Cortex of kidney (tissue), 1 donor: Measurements from ENCODE around the gene UHRF2.
"Not testable (repeated sequence)": the region's sequence is repeated elsewhere in the genome, so short reads cannot be mapped to it uniquely, and the experiment has no call there.

Experiments used
- DNase-seq: peaks from one replicate; lab custom pipeline; 2025; lab: John Stamatoyannopoulos, UW

UHRF2 gene

DNA sequence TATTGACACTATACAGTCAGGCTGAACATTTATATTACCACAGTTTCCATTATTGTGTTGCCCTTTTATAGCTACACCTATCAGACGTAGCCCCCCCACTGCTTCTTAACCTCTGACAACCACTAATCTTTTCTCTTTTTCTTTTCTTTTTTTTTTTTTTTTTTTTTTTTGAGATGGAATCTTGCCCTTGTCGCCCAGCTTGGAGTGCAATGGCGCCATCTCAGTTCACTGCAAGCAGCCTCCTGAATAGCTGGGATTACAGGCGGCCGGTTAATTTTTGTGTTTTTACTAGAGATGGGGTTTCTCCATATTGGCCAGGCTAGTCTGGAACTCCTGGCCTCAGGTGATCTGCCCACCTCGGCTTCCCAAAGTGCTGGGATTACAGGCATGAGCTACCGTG lies 75.4 kb downstream of the UHRF2 start:
- DNase-seq: no peak

DNA sequence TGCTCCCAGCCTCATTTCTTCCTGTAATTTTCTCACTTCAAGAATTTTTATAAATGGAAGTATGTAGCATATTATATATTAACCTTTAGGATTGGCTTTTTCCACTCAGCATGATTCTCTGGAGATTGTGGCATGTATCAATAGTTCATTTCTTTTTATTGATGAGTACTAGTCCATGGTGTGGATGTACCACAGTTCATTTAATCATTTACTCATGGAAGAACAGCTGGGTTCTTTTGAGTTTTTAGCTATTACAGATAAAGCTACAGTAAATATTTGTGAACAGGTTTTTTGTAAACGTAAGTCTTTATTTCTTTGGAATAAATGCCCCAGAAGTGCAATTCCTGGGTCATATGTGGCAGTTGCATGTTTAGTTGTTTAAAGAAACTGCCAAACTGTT lies 76.1 kb downstream of the UHRF2 start:
- no peak for DNase-seq

DNA sequence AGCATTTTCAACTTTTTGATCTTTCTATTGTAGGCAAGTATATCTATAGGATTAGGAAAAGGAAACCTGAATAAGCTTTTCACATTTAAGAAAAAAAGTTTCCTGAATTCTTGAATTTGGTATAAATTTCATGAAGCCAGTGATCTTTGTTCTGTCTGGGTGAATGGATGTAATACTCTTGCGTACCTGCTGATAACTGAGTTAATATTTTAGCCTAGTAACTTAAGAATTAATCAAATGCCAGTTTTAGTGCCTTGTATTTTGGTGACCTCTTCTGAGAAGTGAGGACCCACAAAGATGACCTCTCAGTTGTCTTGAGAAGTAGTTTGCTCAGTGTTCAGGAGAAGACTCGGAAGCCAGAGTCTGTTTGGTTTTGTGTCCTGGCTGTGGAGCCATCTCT lies 77.9 kb downstream of the UHRF2 start:
- DNase-seq: no peak

DNA sequence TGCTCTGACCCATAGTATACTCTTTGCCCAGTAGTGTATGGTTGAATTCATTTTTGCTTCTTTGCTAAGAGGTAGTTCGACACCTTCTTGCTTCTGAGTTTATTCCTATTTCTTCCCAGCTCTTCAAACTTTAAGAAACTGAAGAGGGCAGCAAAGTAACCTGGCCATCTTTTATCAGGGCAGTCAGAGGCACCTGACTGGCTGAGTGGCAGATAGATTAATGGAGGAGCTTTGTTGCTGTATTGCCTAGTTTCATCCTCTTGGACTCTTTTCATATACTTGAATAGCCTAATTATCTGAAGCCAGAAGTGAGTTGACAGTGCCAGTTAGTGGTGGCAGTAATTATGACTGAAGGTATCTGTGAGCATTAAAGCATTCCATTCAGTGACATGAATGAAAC lies 82.5 kb downstream of the UHRF2 start:
- DNase-seq: no peak

DNA sequence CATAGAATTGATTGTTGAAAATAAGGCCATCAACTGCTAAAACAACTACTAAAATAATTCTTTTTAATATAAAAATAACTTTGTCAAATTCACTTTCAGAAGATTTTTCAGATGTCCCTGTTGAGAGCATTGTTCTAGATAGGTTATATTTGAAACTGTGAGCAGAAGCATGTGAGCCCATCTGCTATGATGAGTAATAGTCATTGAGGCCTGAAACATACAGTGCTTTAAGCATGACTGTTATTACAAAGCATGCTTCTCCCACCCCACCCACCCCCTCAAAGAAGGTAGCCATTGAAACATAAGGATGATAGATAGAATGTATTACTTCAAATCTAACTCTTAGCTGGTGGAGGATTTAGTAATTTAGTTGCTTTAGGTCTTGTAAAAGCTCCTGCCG lies 86.0 kb downstream of the UHRF2 start:
- no peak for DNase-seq

DNA sequence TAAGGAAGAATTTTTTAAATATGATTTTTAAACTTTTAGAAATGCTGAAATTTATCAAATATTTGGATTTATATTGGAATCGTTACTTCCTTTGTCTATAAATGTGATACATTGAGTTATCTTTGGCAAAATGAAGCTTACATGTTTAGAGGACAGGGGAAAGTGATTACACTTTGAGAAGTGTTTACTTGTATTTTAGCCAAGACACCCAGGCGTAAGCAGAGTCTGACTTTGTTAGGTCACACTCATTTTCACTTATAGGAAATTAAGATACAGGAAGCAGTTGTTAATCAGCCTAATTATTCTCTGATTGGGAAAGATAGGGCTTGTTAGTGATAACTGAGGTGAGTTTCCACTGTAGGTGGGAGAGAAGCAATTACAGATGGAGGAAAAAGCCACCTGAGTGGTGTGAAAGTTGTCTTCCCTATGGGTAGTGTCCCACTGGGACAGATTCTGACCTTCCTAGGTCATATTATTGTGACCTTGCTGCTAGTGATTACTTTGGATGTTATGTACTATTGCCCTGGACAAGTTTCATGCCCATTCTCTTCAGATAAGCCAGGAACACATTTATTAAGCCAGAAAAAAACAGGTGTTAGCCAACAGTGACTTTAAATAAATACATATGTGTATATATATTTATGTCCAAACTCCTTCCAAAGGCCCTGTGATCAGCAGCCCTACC lies 88.7 kb downstream of the UHRF2 start:
- DNase-seq: no peak

DNA sequence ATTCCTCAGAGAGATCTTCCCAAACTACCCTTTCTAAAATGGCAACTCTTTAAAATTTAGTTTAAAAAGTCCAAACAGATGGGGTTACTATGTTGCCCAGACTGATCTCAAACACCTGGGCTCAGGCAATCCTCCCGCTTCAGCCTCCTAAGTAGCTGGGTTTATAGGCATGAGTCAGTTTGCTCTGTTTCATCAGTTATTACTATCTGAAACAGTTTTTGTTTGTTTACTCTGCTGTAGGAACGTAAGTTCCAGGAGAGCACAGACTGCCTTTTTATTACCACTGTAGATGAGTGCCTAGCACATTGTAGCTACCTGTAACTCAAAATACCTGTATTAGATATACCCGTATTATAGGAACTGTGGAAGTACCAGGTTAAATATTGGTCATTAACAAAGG lies 89.4 kb downstream of the UHRF2 start:
- DNase-seq: no peak

DNA sequence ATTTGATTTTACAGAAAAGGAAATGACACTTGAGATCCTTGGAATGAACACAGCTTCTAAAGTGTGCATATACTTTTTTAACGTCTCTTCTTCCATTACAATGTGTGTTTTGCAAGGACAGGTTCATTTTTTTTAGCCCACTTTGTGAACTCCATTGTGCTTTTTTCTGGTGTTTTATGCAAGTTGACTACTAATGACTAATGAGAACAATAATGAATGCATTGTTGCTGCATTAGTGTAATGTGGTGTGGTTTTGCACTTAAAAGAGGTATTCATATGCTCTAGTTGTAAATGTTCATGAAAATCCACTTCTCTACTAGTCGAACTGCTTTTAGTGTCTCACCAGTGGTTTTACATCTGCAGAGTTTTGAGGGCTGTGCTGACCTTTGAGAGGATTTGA lies 93.6 kb downstream of the UHRF2 start:
- DNase-seq: no peak

DNA sequence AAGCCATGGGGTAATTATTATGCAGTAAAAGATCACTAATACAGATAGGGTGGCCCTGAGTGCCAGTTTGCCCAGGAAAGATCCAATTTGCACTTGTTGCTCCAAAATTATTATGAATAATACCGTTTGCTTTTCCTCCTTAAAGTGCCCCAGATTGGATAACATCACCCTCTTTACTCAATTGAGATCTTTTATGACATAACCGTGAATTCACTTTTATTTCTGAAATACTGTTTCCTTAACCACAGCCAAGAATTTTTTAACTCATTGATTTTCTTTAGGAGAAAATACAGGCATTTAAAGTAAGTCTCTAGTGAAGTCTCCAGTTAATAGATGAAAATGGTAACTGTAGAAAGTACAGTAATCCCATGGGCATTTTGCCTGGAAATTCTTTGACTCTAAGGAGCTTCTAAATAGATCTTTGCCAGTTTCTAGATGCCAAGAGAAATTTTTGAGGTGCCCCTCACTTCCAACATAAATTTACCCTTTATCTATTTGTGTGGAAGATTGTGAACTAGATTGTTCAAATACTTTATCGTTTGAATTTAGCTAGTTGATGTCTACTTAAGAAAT lies 99.2 kb downstream of the UHRF2 start:
- no peak for DNase-seq

DNA sequence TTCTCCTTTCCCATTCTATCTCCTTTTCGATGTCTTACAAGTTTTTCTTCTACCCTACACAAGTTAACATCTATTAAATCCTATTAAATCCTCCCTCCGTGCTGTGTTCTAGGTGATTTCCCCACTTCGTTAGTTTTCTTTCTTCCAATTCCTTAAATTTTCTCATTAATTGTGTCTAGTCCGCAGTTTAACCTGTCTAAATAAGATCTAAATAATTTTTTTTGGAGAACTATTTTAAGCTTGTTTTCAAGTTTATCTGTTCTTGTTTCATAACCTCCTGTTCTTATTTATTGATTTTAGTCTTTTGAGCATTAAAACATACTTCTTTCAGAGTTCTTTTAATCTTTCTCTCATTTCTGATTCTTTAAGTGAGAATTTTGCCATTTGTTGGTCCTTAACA lies 109.3 kb downstream of the UHRF2 start:
- no peak for DNase-seq

DNA sequence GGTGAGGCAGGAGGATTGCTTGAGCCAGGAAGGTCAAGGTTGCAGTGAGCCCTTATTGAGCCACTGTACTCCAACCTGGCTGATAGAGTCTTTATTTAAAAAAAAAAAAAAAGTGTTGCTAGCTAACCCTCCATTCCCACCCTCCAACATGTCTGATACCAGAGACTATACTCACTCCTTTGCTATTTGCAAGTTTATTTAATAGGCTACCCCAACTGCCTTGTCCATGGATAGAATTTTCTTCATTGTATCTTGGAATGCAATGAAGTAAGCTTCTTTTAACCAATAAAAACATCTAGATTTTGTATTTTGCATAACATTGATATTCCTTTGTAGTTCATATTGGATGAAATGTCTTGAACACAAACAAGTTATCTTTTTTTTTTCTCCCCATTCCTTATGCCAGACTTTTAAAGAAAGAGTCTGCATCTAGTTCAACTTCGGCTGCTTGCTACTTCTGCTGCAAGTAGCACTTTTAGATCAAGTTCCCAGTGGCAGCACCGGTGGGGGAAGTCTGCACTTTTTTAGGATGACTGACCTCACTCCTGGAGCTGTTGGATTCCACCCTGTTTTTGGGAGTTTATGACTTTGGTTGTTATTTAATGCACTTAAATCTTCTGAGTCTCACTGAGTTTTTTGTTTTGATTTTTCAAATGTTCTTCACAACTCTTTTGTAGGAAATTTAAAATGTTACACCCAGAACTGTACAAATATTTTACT lies 112.5 kb downstream of the UHRF2 start:
- no peak for DNase-seq

DNA sequence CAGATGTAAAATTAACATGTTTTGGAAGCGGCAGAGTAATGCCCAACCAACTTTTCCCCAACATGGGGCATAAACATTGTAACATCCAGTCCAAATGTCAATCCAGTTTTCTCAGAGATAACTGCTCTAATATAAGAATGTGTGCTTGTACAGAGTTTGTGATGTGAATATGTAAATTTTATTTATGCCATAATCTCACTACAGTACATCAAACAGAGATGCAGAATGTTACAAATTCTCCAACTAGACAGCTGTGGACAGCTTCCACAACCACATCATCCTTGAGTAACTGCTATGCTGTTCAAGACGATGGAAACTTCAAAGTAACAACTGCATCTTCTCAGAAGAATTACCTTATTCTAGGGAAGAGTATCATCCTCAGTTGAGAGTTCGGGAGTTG lies 122.6 kb downstream of the UHRF2 start:
- no peak for DNase-seq

DNA sequence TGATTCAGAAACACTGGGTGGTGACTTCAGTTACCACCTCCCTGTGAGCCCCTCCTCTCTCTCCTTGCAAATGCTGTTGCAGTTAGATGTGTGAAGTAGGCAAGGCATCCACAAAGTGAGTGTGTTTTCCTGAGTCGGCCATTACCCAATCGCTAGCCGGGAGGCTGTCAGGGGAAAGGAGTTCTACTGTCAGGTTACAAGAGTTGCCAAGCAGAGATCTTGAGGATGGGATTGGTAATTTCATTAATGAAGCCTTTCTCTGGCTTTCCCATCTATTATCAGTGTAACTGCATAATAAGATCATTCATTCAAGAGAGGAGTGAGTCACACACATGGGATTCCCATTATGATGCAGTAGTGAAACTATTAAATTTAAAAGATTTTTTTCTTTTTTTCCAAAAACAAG lies 125.7 kb downstream of the UHRF2 start:
- DNase-seq: no peak

DNA sequence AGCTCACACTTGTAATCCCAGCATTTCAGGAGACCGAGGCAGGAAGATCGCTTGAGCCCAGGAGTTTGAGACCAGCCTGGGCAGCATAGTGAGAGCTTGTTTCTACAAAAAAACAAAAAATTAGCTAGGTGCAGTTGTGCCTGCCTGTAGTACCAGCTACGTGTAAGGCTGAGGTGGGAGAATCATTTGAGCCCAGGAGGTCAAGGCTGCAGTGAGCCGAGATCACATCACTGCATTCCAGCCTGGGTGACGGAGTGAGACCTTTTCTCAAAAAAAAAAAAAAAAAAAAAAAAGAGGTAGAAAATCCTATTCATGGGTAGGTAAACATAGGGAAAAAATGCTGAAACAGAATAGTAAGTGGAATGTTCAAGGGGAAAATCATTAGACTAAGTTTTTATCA lies 129.6 kb downstream of the UHRF2 start:
- DNase-seq: not testable (repeated sequence)

DNA sequence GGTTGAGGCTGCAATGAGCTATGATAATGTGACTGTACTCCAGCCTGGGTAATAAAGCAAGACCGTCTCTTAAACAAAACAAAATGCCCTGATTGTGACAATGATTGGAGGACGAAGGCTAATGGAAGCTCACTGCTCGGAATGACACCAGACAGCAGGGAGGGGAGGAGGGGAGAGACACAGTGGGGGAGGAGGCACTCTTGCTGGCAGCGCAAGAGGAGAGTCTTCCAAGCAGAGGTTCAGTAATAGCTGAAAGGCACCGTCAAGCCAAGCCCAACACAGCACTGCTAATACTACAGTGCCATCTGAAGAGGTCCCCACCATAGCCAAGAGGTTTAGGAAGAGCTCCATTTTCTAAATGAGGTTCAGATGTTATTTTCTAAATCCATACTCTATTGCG lies 130.2 kb downstream of the UHRF2 start:
- no peak for DNase-seq

DNA sequence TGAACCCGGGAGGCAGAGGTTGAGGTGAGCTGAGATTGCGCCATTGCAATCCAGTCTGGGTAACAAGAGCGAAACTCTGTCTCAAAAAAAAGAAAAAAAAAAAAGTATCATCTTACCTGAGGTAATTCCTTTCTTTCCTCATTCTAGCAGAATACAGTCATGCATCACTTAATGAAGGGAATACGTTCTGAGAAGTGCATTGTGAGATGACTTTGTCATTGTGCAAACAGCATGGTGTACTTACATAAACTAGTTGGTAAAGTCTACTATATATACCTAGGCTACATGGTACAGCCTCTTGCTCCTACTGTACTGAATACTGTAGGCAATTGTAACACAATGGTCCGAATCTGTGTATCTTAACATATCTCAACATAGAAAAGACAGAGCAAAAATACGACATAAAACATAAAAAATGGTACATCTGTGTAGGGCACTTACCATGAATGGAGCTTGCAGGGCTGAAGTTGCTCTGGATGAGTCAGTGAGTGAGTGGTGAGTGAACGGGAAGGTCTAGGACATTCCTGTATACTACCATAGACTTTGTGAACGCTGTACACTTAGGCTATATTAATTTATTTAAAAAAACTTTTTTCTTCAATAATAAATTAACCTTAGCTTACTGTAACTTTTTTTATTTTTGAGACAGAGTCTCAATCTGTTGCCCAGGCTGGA lies 132.2 kb downstream of the UHRF2 start:
- DNase-seq: no peak

DNA sequence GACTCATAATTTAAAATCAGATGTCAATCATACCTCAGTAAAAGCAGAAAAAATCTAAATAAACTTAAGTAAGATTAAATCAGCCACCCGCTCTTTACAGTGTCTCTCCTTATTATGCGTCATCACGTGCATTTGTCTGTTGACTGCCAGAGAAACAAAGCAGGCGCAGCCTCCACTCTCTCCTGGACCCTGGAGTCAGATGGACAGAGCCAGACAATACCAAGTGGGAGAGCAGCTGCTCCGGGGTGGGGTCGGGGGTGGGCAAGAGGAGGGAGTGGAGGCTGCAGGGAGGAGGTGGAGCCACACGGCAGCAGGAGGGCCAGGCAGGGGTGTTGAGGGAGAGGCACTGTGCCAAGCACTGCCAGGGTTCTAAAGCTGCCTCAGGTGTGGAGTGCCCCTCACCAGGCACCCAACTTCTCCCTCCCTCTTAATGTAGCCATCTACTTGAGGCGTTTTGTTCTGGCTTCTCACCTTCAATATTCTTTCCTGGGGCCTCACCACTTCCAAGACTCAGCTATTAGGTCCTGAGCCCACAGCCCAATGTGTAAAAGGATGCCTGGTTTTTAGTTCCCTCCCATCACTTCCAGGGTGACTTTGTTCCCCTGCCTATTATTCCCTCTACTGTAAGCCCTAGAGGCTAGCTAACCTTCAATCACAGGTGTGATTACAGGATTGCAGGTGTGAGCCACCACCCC lies 136.3 kb downstream of the UHRF2 start:
- DNase-seq: no peak

DNA sequence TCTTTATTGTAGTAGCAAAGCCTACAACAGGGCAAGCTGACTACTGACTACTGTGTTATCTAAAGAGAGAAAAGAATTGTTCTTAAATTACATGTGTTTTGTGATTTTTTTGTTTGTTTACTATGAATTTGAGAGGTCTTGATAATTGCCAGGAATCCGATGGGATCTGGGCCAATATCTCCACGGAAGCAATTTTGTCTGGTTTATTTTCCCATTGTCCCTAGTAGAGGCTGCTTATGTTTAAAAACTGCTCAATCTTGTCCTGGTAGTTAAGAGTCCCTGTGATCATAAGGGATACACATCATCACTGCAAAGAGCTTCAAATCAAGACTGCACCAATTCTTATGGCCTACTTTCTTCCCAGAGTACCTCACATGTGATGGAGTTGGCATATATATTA lies 138.1 kb downstream of the UHRF2 start:
- DNase-seq: no peak

DNA sequence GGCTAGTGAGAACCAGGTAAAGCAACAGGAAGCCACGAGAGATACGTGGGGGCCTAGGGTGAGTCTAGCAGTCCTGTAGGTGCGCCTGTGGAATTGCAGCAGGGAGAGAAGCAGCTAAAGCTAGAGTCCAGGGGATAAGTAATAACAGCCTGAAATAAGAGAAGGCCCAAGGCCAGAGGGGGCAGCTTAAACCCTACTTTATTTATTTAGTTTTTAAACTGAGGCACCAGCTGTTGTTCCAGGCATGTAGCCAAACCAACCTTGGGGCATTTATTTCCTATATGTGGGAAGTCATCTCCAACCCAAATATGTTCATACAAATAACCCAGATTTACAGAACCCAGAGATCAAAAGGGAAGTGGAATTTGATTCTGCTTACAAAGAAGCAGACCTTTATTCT lies 139.0 kb downstream of the UHRF2 start:
- DNase-seq: no peak

DNA sequence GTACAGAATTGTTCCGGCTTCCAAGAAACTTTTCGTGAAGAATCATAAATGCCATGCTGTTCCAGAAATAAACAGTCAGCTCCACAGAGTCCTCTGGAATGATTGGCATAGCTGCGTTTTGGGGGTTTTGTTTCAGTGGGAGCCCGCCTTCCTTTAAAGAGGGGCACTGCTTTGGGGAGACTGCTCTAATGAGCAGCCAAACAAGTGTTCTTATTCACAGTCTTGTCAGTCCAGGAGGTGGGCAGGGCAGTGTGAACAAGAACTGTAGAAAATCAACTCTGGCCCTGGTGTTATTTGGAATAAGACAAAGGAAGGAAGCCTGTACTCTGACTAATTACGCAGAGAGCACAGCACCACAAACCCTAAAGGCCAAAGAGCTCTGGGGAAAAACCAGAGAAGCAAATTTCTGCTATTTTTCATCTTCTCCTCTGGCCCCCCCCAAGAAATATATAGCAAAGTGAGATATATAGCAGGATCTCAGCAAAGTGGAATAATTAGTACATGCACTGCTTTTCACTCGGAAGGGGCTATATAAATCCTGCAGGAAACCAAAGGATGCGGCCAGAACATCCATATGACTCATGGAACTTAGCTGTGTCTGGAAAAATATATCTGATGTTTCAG lies 139.6 kb downstream of the UHRF2 start:
- DNase-seq: no peak

DNA sequence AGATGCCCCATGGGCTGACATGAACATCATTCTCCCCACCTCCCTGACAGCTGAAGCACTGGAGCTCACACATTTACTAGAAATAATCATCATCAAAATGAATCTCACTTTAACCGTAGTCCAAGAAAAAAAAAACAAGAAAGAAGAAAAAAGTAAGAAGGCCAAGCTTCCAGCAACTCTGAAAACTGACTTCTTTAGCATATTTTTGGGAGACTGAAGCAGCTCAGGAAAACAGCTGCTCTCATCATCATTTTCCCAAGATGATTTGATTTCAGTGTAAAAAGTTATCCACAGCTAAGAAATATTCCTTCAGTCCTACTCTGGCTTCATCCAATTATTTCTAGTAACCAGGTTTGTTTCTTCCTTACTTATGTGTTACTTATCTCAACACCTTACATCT lies 140.9 kb downstream of the UHRF2 start:
- DNase-seq: no peak
